Cardiac septum (tissue), 1 donor: ENCODE results near the gene TSTD2. TPM values are rescaled to one million over a fixed set of nuclear protein-coding genes. Genes with fewer than 3 reads are reported as not detected.

ENCODE experiments used
- DNase-seq: peaks from one replicate; pipeline ENCODE4 v3.0.0-alpha.2; 2020; ENCODE audit warnings: low spot score
- intact Hi-C: fragments of 100-400 bp; cut with DNase I; formaldehyde crosslinking; loops from one replicate; pipeline ENCODE4 v1.14.0; 2022
- total RNA-seq: library from RNA; stranded (reverse); fragmentation: NEBNext Ultra II Directional; extraction: Animal tissue kit (Norgen Biotek cat#: 25700); gene quantifications from one replicate; pipeline ENCODE4 v1.2.1, GENCODE V29; 2021
- donor health status: DM: no; HTN: no; CAD: no.

Gene TSTD2
- total RNA-seq, 1 donor from 2014 or later, result 20.8 TPM

GRCh38 chr9:97554566-97555075 is 78.5 kb downstream of the TSTD2 start:
- DNase-seq, result no peak
- intact Hi-C loops, result loop anchor here (5.0 kb wide), 1 partner anchor 43 kb away; no protein-coding TSS in a partner anchor

GRCh38 chr9:97553841-97554240 is 79.3 kb downstream of the TSTD2 start:
- intact Hi-C loops, result no loop called here
- DNase-seq, result no peak

- intact Hi-C loops, result no loop called here
- DNase-seq, result no peak
These were observed 80.0 kb downstream of the TSTD2 start for GRCh38 chr9:97553141-97553540.

GRCh38 chr9:97551308-97551707 is 81.9 kb downstream of the TSTD2 start:
- intact Hi-C loops, result no loop called here
- no peak for DNase-seq

GRCh38 chr9:97550386-97550785 is 82.8 kb downstream of the TSTD2 start:
- intact Hi-C loops, result no loop called here
- no peak for DNase-seq

Other genes starting within 250 kb of the TSTD2 start
- gene TDRD7, start 221.3 kb downstream of the TSTD2 start, total RNA-seq, result 8.8 TPM
- 151 TPM for gene TMOD1, start 131.7 kb downstream of the TSTD2 start, total RNA-seq
- 18.5 TPM for gene NCBP1, start 453 bp upstream of the TSTD2 start, total RNA-seq
- gene XPA, start 64.0 kb upstream of the TSTD2 start, total RNA-seq, result 10.3 TPM
- gene FOXE1, start 219.9 kb upstream of the TSTD2 start, total RNA-seq, result not detected